ENCODE data around the gene ITPR1.

Gene ITPR1

GRCh38 chr3:4533489-4534443 lies 40.6 kb downstream of the ITPR1 start:
- DNase-seq (ENCODE audit: low read depth in 3 of 3), result no peak

DNA sequence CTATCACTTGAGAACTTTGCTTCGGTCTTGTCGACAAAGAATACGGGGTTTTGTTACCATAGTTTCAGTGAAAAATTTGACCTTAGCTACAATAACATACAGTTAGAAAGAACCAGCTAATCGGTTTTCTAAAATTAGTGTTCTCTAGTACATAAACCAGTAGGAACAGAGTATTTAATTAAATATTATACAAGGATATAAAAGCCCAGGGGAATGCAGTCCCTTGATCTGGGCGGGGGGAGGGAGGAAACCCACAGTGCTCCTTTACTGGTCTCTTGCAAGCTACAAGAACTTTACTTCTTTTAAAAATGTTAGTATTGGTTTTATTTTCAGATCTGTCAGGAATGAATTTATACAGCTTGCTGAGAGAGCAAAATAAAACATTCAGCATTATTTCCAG lies 41.8 kb downstream of the ITPR1 start:
- DNase-seq (ENCODE audit: low read depth in 3 of 3), result no peak

DNA sequence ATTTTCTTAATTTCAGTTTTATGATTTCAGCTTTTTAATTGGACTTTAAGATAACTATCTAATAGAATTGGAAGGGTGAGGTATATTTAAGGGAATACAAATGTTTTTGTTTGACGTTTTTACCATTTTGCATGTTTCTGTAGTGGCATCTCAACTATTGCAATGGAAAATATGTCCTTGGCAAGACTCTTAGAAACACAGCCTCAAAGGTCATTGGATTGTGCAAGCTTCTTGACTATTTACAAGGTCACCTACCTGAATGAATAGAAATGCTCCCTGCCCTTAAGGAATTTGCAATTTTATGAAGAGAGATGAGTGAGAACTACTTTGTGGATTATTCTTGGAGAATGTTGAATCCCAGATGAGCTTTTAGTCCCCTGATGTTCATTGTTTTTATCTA lies 43.1 kb downstream of the ITPR1 start:
- no peak for DNase-seq (ENCODE audit: low read depth in 3 of 3)

DNA sequence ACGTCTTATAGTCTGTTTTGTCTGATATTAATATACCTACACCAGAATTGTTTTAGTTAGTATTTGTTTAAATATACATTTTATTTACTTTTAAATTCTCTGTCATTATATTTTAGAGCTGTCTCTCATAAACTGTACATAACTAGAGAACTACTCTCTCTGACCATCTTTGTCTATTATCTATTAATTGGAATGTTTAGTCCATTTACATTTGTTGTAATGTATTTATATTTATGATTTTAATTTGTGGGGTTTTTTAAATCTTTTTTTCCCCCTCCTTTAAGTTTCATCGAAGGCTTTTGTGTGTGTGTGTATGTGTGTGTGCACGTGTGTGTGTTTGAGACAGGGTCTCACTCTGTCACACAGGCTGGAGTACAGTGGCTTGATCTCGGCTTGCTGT lies 47.1 kb downstream of the ITPR1 start:
- no peak for DNase-seq (ENCODE audit: low read depth in 3 of 3)

GRCh38 chr3:4543110-4543509 lies 50.0 kb downstream of the ITPR1 start:
- no peak for DNase-seq (ENCODE audit: low read depth in 3 of 3)

DNA sequence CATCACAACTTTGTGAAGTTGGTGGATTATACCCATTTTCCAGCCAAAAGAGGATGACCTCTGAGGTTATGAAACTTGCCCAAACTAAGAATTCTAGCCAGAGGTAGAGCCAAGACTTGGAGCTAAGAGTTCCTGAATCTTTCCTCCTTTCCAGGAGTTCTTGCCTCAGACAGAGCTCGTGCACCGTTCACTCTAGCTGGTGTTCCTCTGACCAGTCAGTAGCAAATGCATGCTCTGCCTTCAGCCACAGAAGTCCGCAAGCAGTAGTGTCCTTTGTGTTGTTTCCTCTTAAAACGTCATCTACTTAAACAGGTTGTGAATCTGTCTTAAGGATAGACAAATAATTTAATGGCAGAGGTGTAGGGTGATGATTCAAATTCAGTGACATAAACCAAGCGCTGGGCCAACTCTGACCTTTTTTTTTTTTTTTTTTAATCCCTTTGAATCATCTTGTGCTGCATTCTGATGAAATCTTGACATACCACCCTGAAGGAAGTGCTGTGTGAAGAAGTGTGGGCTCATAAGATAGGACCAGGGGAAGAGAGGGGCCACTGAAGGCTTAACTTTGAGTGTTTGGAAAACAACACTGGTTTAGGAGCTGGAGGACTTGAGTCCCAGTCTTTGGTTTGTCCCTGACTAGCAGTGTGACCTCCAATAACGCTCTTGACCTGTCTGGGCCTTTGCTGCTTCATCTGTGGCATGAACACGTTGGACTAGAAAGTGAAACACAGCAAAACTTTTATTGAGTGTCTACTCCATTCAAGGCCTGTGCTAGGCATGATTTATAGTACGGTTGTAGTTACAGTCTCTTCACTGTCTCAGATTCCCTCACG lies 53.4 kb downstream of the ITPR1 start:
- DNase-seq (ENCODE audit: low read depth in 3 of 3), result no peak

DNA sequence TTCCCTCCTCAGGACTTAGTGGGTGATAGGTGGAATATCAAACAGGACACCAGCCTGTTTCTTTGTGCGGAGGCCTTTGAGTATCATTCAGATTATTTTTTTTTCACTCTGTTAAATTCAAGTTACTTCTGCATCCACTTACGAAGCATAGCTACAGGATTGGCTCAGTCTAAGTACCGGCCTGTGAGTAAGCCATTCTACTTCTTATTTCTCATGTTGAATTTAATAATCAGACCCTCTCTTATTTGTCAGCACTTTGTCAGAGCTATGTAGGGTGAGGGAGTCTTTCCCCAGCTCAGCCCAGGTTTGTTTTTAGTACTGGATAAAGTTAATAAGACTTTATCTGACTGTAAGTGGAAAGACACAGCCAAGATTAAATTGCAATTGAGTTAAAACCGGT lies 54.7 kb downstream of the ITPR1 start:
- DNase-seq (ENCODE audit: low read depth in 3 of 3), result no peak

GRCh38 chr3:4548356-4548755 lies 55.2 kb downstream of the ITPR1 start:
- DNase-seq (ENCODE audit: low read depth in 3 of 3), result no peak

DNA sequence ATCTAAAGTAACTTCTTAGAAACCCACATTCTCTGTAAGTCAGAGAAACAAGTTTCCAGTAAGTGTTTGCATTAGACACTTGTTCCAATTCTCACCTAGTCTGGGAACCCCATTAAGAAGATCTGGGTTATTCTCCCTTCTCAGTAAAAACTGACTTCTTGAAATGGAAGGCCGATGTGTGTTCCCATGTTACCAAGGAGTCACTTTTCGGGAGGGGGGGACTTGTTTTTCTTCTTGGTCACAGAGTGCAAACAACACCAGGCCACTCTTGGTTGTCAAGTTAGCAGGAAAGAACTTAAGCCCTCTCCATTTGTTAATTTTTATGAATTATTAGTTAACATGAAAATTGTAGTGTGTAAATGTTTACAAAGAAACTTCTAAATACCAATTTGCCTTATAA lies 55.6 kb downstream of the ITPR1 start:
- no peak for DNase-seq (ENCODE audit: low read depth in 3 of 3)

GRCh38 chr3:4549896-4550295 lies 56.7 kb downstream of the ITPR1 start:
- DNase-seq (ENCODE audit: low read depth in 3 of 3), result no peak

DNA sequence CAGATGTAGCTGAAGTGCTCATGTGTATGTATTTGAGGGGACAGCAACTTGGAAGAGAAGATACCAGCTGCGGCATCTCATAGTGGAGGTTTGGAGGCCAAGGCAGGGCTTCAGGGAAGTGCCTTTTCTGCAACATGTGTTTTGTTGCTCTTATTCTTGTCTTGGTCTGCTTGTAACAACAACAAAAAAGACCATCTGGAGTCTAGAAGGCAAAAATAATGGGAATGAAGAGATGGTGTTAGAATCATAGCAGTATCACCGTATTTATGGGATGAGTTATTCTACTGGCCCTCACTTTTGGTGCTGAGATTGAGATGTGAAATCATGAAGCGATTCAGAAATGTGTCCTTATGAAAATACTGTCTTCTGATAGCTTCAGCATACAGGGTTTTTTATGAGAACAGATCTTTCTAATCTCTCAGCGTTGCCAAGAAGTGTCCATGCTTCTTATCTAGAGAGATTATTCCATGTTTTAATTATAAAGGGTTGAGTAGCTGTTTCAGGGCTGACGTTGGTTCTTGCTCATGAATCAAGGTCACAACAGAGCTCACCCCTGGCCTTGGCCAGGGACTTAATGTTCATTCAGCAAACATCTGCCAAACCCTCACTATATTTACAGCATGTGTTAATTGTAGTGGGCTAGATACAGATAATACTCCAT lies 58.0 kb downstream of the ITPR1 start:
- no peak for DNase-seq (ENCODE audit: low read depth in 3 of 3)

DNA sequence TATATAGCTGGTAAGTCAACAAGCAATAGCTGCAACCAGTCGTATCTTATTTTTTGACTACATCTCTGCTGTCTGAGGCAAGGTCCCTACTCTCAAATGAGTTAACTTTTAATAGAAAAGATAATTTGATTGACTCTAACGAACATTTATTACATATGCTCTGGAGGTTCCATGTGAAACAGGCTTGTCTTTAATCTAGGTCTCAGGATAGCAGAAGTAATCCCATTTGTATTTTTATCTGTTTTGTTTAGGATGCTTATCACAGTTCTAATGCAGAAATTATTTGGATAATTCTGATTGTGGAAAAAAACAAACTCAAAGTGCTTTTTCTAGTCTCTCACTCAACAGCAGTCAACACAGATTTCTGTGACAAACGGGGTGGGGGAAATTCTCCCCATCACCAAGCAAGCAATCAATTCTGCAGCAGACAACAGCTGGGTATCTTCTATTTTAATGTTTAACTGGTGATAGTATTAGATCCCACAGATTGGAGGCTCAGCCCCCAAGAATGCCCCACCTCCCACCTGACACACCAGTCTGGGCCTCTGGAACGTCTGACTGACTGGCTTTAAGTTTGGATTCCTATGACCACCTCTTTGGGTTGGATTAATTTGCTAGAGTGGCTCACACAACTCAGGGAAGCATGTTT lies 58.8 kb downstream of the ITPR1 start:
- DNase-seq (ENCODE audit: low read depth in 3 of 3), result no peak

DNA sequence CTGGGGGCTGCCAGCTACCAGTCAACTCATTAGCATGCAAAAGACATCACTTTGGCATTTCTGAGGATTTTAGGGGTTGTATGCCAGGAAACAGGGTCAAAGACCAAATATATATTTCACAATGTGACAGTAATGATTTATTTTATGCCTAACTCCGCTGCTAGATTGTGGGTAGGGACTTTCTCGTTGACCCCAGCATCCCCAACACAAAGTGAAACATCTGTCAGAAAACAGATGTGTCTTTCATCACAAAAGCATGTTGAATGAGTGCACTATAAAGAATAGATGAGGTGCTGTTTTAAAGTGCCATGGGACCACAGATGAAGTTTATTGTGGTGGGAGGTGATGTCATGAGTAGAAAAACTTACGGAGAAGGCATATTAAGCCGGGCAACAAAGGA lies 59.7 kb downstream of the ITPR1 start:
- DNase-seq (ENCODE audit: low read depth in 3 of 3), result no peak

- DNase-seq (ENCODE audit: low read depth in 3 of 3), result no peak
These were observed 68.5 kb downstream of the ITPR1 start for GRCh38 chr3:4561661-4562060.

- DNase-seq (ENCODE audit: low read depth in 3 of 3), result no peak
These were observed 69.4 kb downstream of the ITPR1 start for GRCh38 chr3:4562595-4562994.

- no peak for DNase-seq (ENCODE audit: low read depth in 3 of 3)
These were observed 71.1 kb downstream of the ITPR1 start for GRCh38 chr3:4564270-4564669.

GRCh38 chr3:4564928-4565586 lies 71.9 kb downstream of the ITPR1 start:
- DNase-seq (ENCODE audit: low read depth in 3 of 3), result no peak

DNA sequence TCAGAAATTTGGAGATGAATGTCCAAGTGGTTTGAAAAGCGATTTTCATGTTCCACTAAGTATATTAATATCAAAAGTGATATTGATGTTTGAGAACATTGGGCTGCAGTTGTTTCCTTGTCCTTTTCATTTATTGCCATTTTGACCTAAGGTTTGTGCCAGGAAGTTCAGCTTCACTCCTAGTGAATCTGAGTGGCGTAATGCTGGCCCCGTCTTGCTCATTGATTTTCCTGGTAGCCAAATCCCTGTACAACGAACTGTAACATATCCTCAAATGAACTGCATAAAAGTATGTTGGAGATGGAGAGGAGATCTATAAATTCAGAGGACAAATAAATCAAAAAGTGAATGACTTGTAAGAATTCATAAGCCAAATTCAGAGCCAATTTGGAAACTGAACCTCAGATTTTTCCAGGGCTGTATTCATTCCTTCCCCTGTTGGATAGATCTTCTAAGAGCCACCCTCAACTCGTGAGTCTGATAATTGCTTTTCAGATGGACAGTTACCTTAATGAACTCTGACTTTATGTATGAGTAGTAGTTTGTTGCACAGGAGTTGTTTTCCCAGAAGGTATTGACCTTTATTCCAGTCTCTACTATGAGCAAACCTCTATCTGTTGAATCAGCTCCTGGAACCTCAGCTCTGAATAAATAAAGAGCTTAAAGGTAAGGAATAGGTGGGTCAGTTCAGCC lies 72.8 kb downstream of the ITPR1 start:
- no peak for DNase-seq (ENCODE audit: low read depth in 3 of 3)

GRCh38 chr3:4568841-4569240 lies 75.7 kb downstream of the ITPR1 start:
- no peak for DNase-seq (ENCODE audit: low read depth in 3 of 3)

DNA sequence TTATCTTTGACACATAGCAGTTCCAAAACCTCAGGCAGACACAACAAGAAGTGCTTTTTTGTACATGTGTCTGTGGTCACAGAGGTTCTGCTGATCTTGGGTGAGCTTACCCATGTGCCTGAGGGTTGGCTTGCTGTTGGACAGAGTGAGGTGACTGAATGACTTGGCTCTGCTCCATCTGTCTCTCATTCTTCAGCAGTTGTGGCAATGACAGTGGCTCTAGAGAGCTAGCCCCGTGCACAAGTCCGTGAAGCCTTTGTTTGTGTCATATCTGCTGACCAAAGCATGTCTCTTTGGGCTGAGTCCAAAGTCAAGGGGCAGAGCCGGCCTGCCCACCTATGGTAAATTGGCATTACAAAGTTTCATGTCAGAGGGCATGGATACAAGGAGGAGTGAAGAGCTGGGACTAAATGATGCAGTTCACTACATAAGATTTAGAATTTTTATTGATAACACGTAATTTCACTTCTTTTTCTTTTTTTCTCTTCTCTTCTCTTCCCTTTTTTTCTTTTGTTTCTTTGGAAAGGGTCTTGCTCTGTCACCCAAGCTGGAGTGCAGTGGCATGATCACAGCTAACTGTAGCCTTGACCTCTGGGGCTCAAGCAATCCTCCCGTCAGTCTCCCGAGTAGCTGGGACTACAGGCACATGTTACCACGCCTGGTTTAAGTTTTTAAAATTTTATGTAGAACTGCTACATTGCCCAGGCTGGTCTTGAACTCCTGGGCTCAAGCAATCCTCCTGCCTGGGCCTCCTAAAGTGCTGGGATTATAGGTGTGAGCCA lies 77.9 kb downstream of the ITPR1 start:
- DNase-seq (ENCODE audit: low read depth in 3 of 3), result no peak
